ENCODE results near the gene TENM3.

TENM3 gene

DNA sequence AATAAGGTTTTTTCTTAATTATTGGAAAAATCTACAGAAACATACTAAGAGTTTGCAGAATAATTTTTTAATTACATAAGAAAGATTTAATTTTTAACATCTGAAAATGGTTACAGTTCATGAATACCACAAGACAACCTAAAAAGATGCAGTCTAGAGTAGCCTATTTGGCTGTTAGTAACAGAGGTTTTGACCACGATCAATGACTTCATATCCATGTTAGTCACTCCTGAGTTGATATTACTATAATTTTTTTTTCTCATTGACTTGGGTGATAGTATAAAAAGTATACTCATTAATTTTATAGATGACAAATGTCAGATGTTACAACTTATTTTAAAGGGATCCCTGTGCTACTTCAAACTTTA lies 401.5 kb downstream of the TENM3 start:
- no peaks in the 10 kb centered on the region for H3K4me1 ChIP-seq (ENCODE audit: insufficient read depth, low read length)
- H3K9ac ChIP-seq (ENCODE audit: low read depth, low read length) = no peak overlapping the region
- no peak overlapping the region for H3K27ac ChIP-seq (ENCODE audit: low read depth, low read length)
- no CpG with 5 or more reads among the region's 1 CpG for WGBS
- H3K9me3 ChIP-seq (ENCODE audit: insufficient read depth, low read depth, low read length) = peaks cover 9% of the 10 kb centered on the region; the same call in 1 of the 2 replicates
- no peak overlapping the region for H3K4me3 ChIP-seq (ENCODE audit: low read length)
- no peaks in the 10 kb centered on the region; the same call in 1 of the 2 replicates for H3K36me3 ChIP-seq (ENCODE audit: insufficient read depth, low read length)
- no peaks in the 10 kb centered on the region for H3K27me3 ChIP-seq (ENCODE audit: insufficient read depth, low read length)

DNA sequence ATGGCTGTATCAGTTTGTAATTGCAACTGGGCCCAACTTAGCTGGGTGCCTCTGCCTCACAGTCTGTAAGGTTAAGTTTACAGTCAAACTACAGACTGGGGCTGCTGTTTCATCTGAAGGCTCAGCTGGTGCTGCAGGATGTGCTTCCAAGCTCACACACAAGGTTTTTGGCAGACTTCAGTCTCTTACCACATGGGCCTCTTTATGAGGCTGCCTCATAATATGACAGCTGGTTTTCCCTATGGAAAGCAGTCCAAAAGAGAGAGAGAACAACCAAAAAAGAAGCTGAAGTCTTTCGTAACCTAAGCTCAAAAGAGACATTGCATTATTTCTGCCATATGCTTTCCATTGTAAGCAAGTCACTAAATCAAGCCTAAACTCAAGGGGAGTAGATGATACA lies 402.3 kb downstream of the TENM3 start:
- no peak overlapping the region for H3K4me3 ChIP-seq (ENCODE audit: low read length)
- no peak overlapping the region for H3K27ac ChIP-seq (ENCODE audit: low read depth, low read length)
- 92% methylated on average over 1 of the region's 1 CpG for WGBS

GRCh38 chr4:182647646-182648300 lies 404.6 kb downstream of the TENM3 start:
- Histone ChIP-seq H3K27ac (ENCODE audit: low read depth, low read length) (no peak overlapping the region), H3K27me3 (ENCODE audit: insufficient read depth, low read length) (no peaks in the 10 kb centered on the region), H3K9me3 (ENCODE audit: insufficient read depth, low read depth, low read length) (peaks cover 9% of the 10 kb centered on the region; the same call in 1 of the 2 replicates), H3K4me1 (ENCODE audit: insufficient read depth, low read length) (no peaks in the 10 kb centered on the region), H3K9ac (ENCODE audit: low read depth, low read length) (no peak overlapping the region), H3K36me3 (ENCODE audit: insufficient read depth, low read length) (no peaks in the 10 kb centered on the region), H3K4me3 (ENCODE audit: low read length) (no peak overlapping the region)
- WGBS = 95% methylated on average over 4 of the region's 4 CpGs

More for the DNA sequence above, 402.3 kb downstream of the TENM3 start:
- Histone ChIP-seq H3K4me1 (ENCODE audit: insufficient read depth, low read length) (no peaks in the 10 kb centered on the region), H3K9me3 (ENCODE audit: insufficient read depth, low read depth, low read length) (peaks cover 9% of the 10 kb centered on the region; the same call in 1 of the 2 replicates), H3K9ac (ENCODE audit: low read depth, low read length) (no peak overlapping the region), H3K27me3 (ENCODE audit: insufficient read depth, low read length) (no peaks in the 10 kb centered on the region), H3K36me3 (ENCODE audit: insufficient read depth, low read length) (no peaks in the 10 kb centered on the region; the same call in 1 of the 2 replicates)

DNA sequence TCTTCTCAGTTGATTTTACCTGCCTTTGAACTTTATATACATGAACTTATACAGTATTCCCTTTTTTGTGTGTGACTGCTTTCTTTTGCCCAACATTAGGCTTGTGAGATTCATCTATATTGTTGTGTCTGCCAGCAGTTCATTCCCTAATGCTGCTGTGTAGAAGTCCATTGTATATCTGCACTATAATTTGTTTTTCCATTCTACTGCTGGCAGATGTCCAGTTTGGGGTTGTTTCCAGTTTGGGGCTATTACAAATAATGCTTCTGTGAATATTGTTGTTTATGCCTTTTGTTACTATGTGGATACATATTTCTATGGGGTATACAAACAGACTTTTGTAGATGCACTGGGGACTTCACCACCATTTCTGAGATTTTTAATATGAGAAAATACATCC lies 405.6 kb downstream of the TENM3 start:
- H3K36me3 ChIP-seq (ENCODE audit: insufficient read depth, low read length) = 0 out of 2 replicates have a peak, but pooled peaks cover 4% of the 10 kb centered on the region
- no peaks in the 10 kb centered on the region for H3K4me1 ChIP-seq (ENCODE audit: insufficient read depth, low read length)
- no peak overlapping the region for H3K4me3 ChIP-seq (ENCODE audit: low read length)
- H3K27ac ChIP-seq (ENCODE audit: low read depth, low read length) = no peak overlapping the region
- no peaks in the 10 kb centered on the region for H3K27me3 ChIP-seq (ENCODE audit: insufficient read depth, low read length)
- H3K9ac ChIP-seq (ENCODE audit: low read depth, low read length) = no peak overlapping the region
- peaks cover 9% of the 10 kb centered on the region; the same call in 1 of the 2 replicates for H3K9me3 ChIP-seq (ENCODE audit: insufficient read depth, low read depth, low read length)

DNA sequence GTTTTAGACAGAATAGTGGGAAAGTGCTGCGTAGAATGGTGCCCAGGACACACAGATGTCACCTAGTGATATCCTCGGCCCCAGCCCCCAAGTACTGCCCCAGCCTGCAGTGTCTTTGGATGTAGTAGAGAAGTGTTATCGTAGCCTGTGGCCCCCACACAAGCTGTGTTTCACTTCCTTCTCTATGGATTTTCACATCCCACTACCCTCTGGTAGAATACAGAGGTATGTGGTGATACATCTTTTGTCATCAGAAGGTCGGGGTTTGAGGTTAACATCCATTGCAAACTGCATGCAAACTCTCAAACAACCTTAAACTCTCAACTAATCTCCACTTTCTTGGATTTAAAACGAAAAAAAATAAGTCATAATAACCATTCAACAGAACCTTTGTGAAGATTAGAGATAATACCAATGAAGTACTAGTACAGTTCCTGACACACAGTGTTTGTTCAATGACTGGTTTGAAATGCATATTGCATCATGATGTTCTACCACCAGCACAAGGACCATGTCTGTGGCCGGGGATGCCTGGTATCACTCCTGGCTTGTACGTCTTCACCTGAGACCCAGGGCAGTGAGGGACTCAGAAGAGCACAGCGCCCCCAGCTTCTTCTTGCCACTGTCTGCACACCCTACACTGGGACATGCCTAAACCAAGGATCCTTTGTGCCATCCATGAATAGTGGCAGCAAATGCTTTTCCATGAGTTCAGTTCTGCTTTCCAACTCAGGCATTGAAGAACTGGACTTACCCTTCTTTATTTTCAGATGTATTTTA lies 406.7 kb downstream of the TENM3 start:
- no peaks in the 10 kb centered on the region for H3K4me1 ChIP-seq (ENCODE audit: insufficient read depth, low read length)
- no peak overlapping the region for H3K27ac ChIP-seq (ENCODE audit: low read depth, low read length)
- no peak overlapping the region for H3K4me3 ChIP-seq (ENCODE audit: low read length)
- WGBS = 95% methylated on average over 7 of the region's 8 CpGs
- no peaks in the 10 kb centered on the region for H3K27me3 ChIP-seq (ENCODE audit: insufficient read depth, low read length)
- H3K9me3 ChIP-seq (ENCODE audit: insufficient read depth, low read depth, low read length) = peaks cover 9% of the 10 kb centered on the region; the same call in 1 of the 2 replicates
- H3K36me3 ChIP-seq (ENCODE audit: insufficient read depth, low read length) = peaks cover 12% of the 10 kb centered on the region; the same call in 1 of the 2 replicates
- no peak overlapping the region for H3K9ac ChIP-seq (ENCODE audit: low read depth, low read length)

DNA sequence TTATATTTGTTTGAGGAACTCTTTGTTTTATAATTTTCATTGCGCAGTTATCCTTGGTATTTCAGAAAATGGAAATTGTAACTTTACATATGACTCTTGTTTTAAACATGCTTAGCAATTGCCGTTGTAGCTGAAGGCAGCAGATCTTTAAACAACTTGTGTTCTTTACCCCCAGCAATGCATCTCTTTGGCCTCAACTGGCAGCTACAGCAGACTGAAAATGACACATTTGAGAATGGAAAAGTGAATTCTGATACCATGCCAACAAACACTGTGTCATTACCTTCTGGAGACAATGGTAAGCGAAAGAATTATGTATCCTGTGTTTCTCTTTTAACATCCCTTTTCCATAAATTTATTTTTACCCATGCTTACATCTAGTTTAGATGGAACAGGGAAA lies 410.4 kb downstream of the TENM3 start:
- Histone ChIP-seq H3K27me3 (ENCODE audit: insufficient read depth, low read length) (no peaks in the 10 kb centered on the region), H3K9ac (ENCODE audit: low read depth, low read length) (no peak overlapping the region), H3K4me1 (ENCODE audit: insufficient read depth, low read length) (no peaks in the 10 kb centered on the region), H3K9me3 (ENCODE audit: insufficient read depth, low read depth, low read length) (no peaks in the 10 kb centered on the region), H3K4me3 (ENCODE audit: low read length) (no peak overlapping the region), H3K36me3 (ENCODE audit: insufficient read depth, low read length) (peaks cover 12% of the 10 kb centered on the region; the same call in 1 of the 2 replicates), H3K27ac (ENCODE audit: low read depth, low read length) (no peak overlapping the region)
- 93% methylated on average over 3 of the region's 3 CpGs for WGBS

DNA sequence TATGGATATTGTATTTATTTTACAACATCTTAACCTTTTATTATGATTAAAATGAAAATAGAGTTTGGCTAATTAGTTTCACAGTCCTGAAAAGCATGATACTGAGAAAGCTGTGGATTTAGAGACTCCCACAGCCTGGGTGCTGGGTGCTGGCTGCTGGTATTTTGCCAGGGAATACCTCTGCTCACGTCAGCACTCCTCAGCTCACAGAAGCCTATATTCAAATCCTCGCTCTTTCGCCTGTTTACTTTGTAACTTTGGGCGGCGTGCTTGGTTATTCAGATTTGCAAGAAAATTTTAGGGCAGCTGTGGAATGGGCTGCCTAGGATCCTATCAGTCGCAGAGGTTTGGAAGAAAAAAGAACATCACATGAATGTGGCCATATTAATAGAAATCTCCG lies 412.1 kb downstream of the TENM3 start:
- Histone ChIP-seq H3K9me3 (ENCODE audit: insufficient read depth, low read depth, low read length) (no peaks in the 10 kb centered on the region), H3K36me3 (ENCODE audit: insufficient read depth, low read length) (peaks cover 12% of the 10 kb centered on the region; the same call in 1 of the 2 replicates), H3K9ac (ENCODE audit: low read depth, low read length) (no peak overlapping the region), H3K4me3 (ENCODE audit: low read length) (no peak overlapping the region), H3K27ac (ENCODE audit: low read depth, low read length) (no peak overlapping the region), H3K27me3 (ENCODE audit: insufficient read depth, low read length) (no peaks in the 10 kb centered on the region), H3K4me1 (ENCODE audit: insufficient read depth, low read length) (no peaks in the 10 kb centered on the region)
- WGBS = 90% methylated on average over 7 of the region's 7 CpGs

DNA sequence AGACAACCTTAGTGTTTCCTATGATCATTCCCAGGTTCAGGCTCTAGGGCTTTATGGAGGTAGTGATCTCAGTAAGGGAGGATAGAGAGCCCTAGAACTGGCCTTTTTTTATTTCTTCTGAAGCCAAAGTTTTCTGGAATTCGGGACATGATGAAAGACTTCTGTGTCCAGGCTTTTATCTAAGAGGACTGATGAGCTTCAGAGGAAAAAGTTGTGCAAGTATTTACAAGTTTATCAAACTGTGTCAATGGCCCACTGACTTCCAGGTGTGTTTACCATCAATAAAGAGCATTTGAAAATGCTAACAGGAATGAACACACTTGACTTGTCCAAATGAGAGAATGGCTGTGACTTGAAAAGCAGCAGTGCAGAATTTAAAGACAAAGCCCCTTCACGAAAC lies 419.3 kb downstream of the TENM3 start:
- no peak overlapping the region for H3K4me3 ChIP-seq (ENCODE audit: low read length)
- WGBS = 90% methylated on average over 2 of the region's 2 CpGs
- no peak overlapping the region for H3K9ac ChIP-seq (ENCODE audit: low read depth, low read length)
- H3K27me3 ChIP-seq (ENCODE audit: insufficient read depth, low read length) = no peaks in the 10 kb centered on the region
- peak overlapping the region; percentile 32; the same call in 1 of the 2 replicates for H3K27ac ChIP-seq (ENCODE audit: low read depth, low read length)
- H3K36me3 ChIP-seq (ENCODE audit: insufficient read depth, low read length) = peaks cover 16% of the 10 kb centered on the region; the same call in 1 of the 2 replicates
- H3K9me3 ChIP-seq (ENCODE audit: insufficient read depth, low read depth, low read length) = peaks cover 13% of the 10 kb centered on the region
- peaks cover 15% of the 10 kb centered on the region; the same call in 1 of the 2 replicates for H3K4me1 ChIP-seq (ENCODE audit: insufficient read depth, low read length)

- Histone ChIP-seq H3K4me1 (ENCODE audit: insufficient read depth, low read length) (no peaks in the 10 kb centered on the region), H3K36me3 (ENCODE audit: insufficient read depth, low read length) (peaks cover 11% of the 10 kb centered on the region), H3K9me3 (ENCODE audit: insufficient read depth, low read depth, low read length) (no peaks in the 10 kb centered on the region), H3K27me3 (ENCODE audit: insufficient read depth, low read length) (no peaks in the 10 kb centered on the region), H3K4me3 (ENCODE audit: low read length) (no peak overlapping the region), H3K27ac (ENCODE audit: low read depth, low read length) (no peak overlapping the region), H3K9ac (ENCODE audit: low read depth, low read length) (no peak overlapping the region)
- WGBS = 80% methylated on average over 3 of the region's 3 CpGs
These were observed 428.0 kb downstream of the TENM3 start for GRCh38 chr4:182671231-182671630.

GRCh38 chr4:182671749-182672148 lies 428.5 kb downstream of the TENM3 start:
- WGBS = 92% methylated on average over 3 of the region's 5 CpGs
- Histone ChIP-seq H3K4me3 (ENCODE audit: low read length) (no peak overlapping the region), H3K27me3 (ENCODE audit: insufficient read depth, low read length) (no peaks in the 10 kb centered on the region), H3K4me1 (ENCODE audit: insufficient read depth, low read length) (no peaks in the 10 kb centered on the region), H3K9ac (ENCODE audit: low read depth, low read length) (no peak overlapping the region), H3K27ac (ENCODE audit: low read depth, low read length) (no peak overlapping the region), H3K9me3 (ENCODE audit: insufficient read depth, low read depth, low read length) (no peaks in the 10 kb centered on the region), H3K36me3 (ENCODE audit: insufficient read depth, low read length) (peaks cover 11% of the 10 kb centered on the region)

- Histone ChIP-seq H3K9ac (ENCODE audit: low read depth, low read length) (no peak overlapping the region), H3K27me3 (ENCODE audit: insufficient read depth, low read length) (no peaks in the 10 kb centered on the region), H3K36me3 (ENCODE audit: insufficient read depth, low read length) (peaks cover 38% of the 10 kb centered on the region), H3K4me3 (ENCODE audit: low read length) (no peak overlapping the region), H3K9me3 (ENCODE audit: insufficient read depth, low read depth, low read length) (no peaks in the 10 kb centered on the region), H3K27ac (ENCODE audit: low read depth, low read length) (no peak overlapping the region), H3K4me1 (ENCODE audit: insufficient read depth, low read length) (no peaks in the 10 kb centered on the region)
- WGBS = 98% methylated on average over 4 of the region's 4 CpGs
These were observed 435.4 kb downstream of the TENM3 start for GRCh38 chr4:182678590-182678989.

Measured in HUES64 (cell line).